K562 (cell line): ENCODE measurements around the gene ZNF618. TPM values are rescaled to one million over a fixed set of nuclear protein-coding genes. Genes with fewer than 3 reads are reported as not detected.

Experiments
- ATAC-seq: fragments of 200-7000 bp; cut with Tn5 transposase; 3 replicates; pipeline ENCODE4 v1.9.1; 2020; ENCODE audit warnings: moderate library complexity
- BruUV-seq: library from RNA; stranded (reverse); fragments of 400-500 nt; replicated peaks from 2 replicates; lab custom pipeline; 2021; lab: Mats Ljungman, UMichigan
- CTCF ChIA-PET: fragments of 300-600 bp; formaldehyde crosslinking; extraction: SDS; loops from one replicate; lab custom pipeline; 2021; ENCODE audit warnings: low intra/inter-chr PET ratio; lab: Yijun Ruan, JAX
- POLR2A ChIA-PET: fragments of 300-600, 350-650 bp; sonication (Branson Sonifier 250); formaldehyde crosslinking; extraction: SDS; loops from one replicate; lab custom pipeline; 2021; ENCODE audit warnings: antibody characterized with exemption, inconsistent platforms; lab: Yijun Ruan, JAX
- DNase-seq, 4 experiments: peaks; one replicate each; pipeline versions ENCODE4 v3.0.0 to v3.0.0-alpha.2; 2011 to 2018; ENCODE audit warnings: low spot score in 3 of 4, mixed read lengths in 3 of 4; ENCODE audit errors: extremely low read depth in 1 of 4
- FAIRE-seq: peaks from 2 replicates; lab custom pipeline; 2011; peaks lifted over from hg19 to GRCh38; lab: Jason Lieb, UNC
- H2AFZ ChIP-seq: 2 replicates; pipeline ENCODE4 v1.6.0; 2011; ENCODE audit warnings: low read depth, low read length, control low read depth, inconsistent platforms
- H3K27ac ChIP-seq: fragments of 200-600 bp; 3 replicates; pipeline ENCODE4 v1.8.0; 2011; ENCODE audit warnings: low read depth, mild to moderate bottlenecking, control low read depth, inconsistent platforms, low read length, moderate library complexity, mixed read lengths; ENCODE audit errors: extremely low read depth
- H3K27me3 ChIP-seq, 2 experiments: fragments of 300-600 bp in 1 of 2; 2 replicates in 1 of 2; 3 replicates in 1 of 2; pipeline versions ENCODE4 v1.6.0 to v1.8.0; 2011; ENCODE audit warnings: inconsistent platforms in 2 of 2, low read length in 2 of 2, mild to moderate bottlenecking in 1 of 2, mixed read lengths in 1 of 2, moderate library complexity in 1 of 2; ENCODE audit not compliant: control insufficient read depth in 2 of 2, insufficient read depth in 2 of 2
- H3K36me3 ChIP-seq: fragments of 300-600 bp; 3 replicates; pipeline ENCODE4 v1.8.0; 2011; ENCODE audit warnings: mild to moderate bottlenecking, low read length, inconsistent platforms; ENCODE audit not compliant: control insufficient read depth, insufficient read depth
- H3K4me1 ChIP-seq, 2 experiments: fragments of 200-600 bp in 1 of 2; replicated peaks in 1 of 2; 2 replicates in 1 of 2; 3 replicates in 1 of 2; pipeline versions ENCODE4 v1.5.1 to v1.8.0; 2011; ENCODE audit warnings: inconsistent platforms in 2 of 2, low read length in 2 of 2, mild to moderate bottlenecking in 1 of 2, mixed read lengths in 1 of 2, moderate library complexity in 1 of 2; ENCODE audit not compliant: control insufficient read depth in 2 of 2, insufficient read depth in 2 of 2
- H3K4me2 ChIP-seq: 2 replicates; pipeline ENCODE4 v1.6.1; 2011; ENCODE audit warnings: low read length, control low read depth, inconsistent platforms, mixed read lengths; ENCODE audit not compliant: insufficient read depth
- H3K4me3 ChIP-seq: fragments of 200-600 bp; sonication (generic), shearing (Covaris generic); 2 replicates; pipeline ENCODE4 v1.5.1; 2016; ENCODE audit warnings: control low read depth, inconsistent platforms
- H3K79me2 ChIP-seq: fragments of 200-600 bp; 3 replicates; pipeline ENCODE4 v1.8.0; 2011; ENCODE audit warnings: low read length, inconsistent platforms; ENCODE audit not compliant: control insufficient read depth, insufficient read depth
- H3K9ac ChIP-seq, 2 experiments: 2 replicates each; pipeline versions ENCODE4 v1.6.0 to v1.6.1; 2011; ENCODE audit warnings: low read depth in 2 of 2, low read length in 2 of 2, control low read depth in 1 of 2, inconsistent platforms in 1 of 2, mild to moderate bottlenecking in 1 of 2, mixed read lengths in 1 of 2; ENCODE audit not compliant: insufficient read depth in 1 of 2
- H3K9me1 ChIP-seq: one replicate; pipeline ENCODE4 v1.6.0; 2011; ENCODE audit warnings: inconsistent platforms, mild to moderate bottlenecking, low read length, moderate library complexity; ENCODE audit not compliant: control insufficient read depth, insufficient read depth
- H3K9me3 ChIP-seq: replicated peaks from 2 replicates; pipeline ENCODE4 v1.5.1; 2011; ENCODE audit warnings: low read depth, low read length, inconsistent platforms; ENCODE audit not compliant: control insufficient read depth, insufficient read depth
- H4K20me1 ChIP-seq: replicated peaks from 2 replicates; pipeline ENCODE4 v1.6.1; 2011; ENCODE audit warnings: low read length, inconsistent platforms, mixed read lengths; ENCODE audit not compliant: control insufficient read depth, insufficient read depth
- ARID2 ChIP-seq: fragments of 450-650 bp; IDR thresholded peaks from 2 replicates; pipeline ENCODE4 v1.6.1; 2017; ENCODE audit warnings: antibody characterized with exemption, mild to moderate bottlenecking
- HEY1 ChIP-seq: fragments of 250-450 bp; sonication (Bioruptor Pico); IDR thresholded peaks from 2 replicates; pipeline ENCODE4 v1.5.0; 2020; ENCODE audit warnings: mild to moderate bottlenecking, moderate library complexity, borderline replicate concordance
- KHSRP ChIP-seq: fragments of 450-650 bp; IDR thresholded peaks from 2 replicates; pipeline ENCODE4 v1.6.1; 2017
- MEF2A ChIP-seq: IDR thresholded peaks from 2 replicates; pipeline ENCODE4 v1.6.1; 2011; ENCODE audit warnings: low read depth, mild to moderate bottlenecking, low read length, moderate library complexity; ENCODE audit not compliant: control insufficient read depth
- NFE2 ChIP-seq: IDR thresholded peaks from 2 replicates; pipeline ENCODE4 v1.6.1; 2014; ENCODE audit warnings: antibody characterized with exemption, low read depth
- PYGO2 ChIP-seq: fragments of 450-650 bp; IDR thresholded peaks from 2 replicates; pipeline ENCODE4 v1.6.1; 2016; ENCODE audit warnings: mild to moderate bottlenecking, missing genetic modification characterization, moderate library complexity, missing compliant biosample characterization
- ZNF318 ChIP-seq, 2 experiments: fragments of 450-650 bp; IDR thresholded peaks; 2 replicates each; pipeline ENCODE4 v1.6.1; 2016; ENCODE audit warnings: mild to moderate bottlenecking in 2 of 2, borderline replicate concordance in 1 of 2, low read depth in 1 of 2, moderate library complexity in 1 of 2
- ZNF354B ChIP-seq: fragments of 250-450 bp; sonication (Bioruptor Pico); IDR thresholded peaks from 2 replicates; pipeline ENCODE4 v1.4.0; 2020
- ZNF518B ChIP-seq: fragments of 250-450 bp; sonication (Bioruptor Pico); IDR thresholded peaks from 2 replicates; pipeline ENCODE4 v1.5.0; 2021; ENCODE audit warnings: mild to moderate bottlenecking, moderate library complexity
- ZNF696 ChIP-seq: fragments of 250-450 bp; sonication (Bioruptor Pico); conservative IDR thresholded peaks from 2 replicates; pipeline ENCODE4 v1.4.0; 2020; ENCODE audit warnings: mild to moderate bottlenecking, moderate library complexity
- ZNF785 ChIP-seq: fragments of 250-450 bp; sonication (Bioruptor Pico); IDR thresholded peaks from 2 replicates; pipeline ENCODE4 v1.4.0; 2020; ENCODE audit warnings: mild to moderate bottlenecking
- WGBS: fragments of 100-300 bp; shearing (Covaris generic); methylation state at CpG from one replicate; pipeline ENCODE4 v1.1.6; 2016; ENCODE audit warnings: low coverage, mixed read lengths; ENCODE audit not compliant: insufficient coverage; ENCODE audit errors: missing lambda C conversion rate; 5-methylcytosine and 5-hydroxymethylcytosine counted together
- in situ Hi-C: fragments of 300-500 bp; cut with MboI; formaldehyde crosslinking; loops from 4 replicates; pipeline ENCODE4 v1.15.0; 2018; ENCODE audit warnings: inconsistent platforms, mixed read lengths
- intact Hi-C: fragments of 100-400 bp; cut with micrococcal nuclease; formaldehyde crosslinking; loops from 2 replicates; pipeline ENCODE4 v1.14.2; 2022
- polyA plus RNA-seq, 8 experiments: library from polyadenylated mRNA; depleted of rRNA in 4 of 8; stranded (reverse) in 5 of 8; unstranded in 3 of 8; fragments of >200 nt; fragmentation: Nextera tagmentation in 2 of 8; fragmentation: Illumina TruSeq in 1 of 8; extraction: Ambion mirVana in 2 of 8; extraction: Trizol in 1 of 8; gene quantifications; 2 replicates each; pipeline versions ENCODE4 v1.2.1 to v1.2.3, GENCODE V29; 2011 to 2014; ENCODE audit warnings: inconsistent platforms in 1 of 8, missing spikeins in 1 of 8
- total RNA-seq, 7 experiments: library from RNA; depleted of rRNA in 6 of 7; stranded (reverse); fragments of >200 nt in 6 of 7; fragmentation: Illumina TruSeq in 2 of 7; extraction: Trizol in 2 of 7; gene quantifications; 2 replicates each; pipeline versions ENCODE4 v1.2.1 to v1.2.3, GENCODE V29; 2011 to 2021; ENCODE audit warnings: low replicate concordance in 1 of 7

Gene ZNF618
- total and polyA plus RNA-seq, 9 of the 15 experiments (the other 6 are each of a cell fraction or from before 2014, with no cell fraction given): 0.08 to 13.7 (median 3.4) TPM

GRCh38 chr9:114092336-114092735, 216.2 kb downstream of the ZNF618 start (continued):
- no peak for TF ChIP-seq ZNF518B (CRISPR knock-in tag)
- TF ChIP-seq MEF2A: no peak
- no peak for TF ChIP-seq KHSRP
- no peak for TF ChIP-seq ZNF354B
- TF ChIP-seq NFE2: no peak
- TF ChIP-seq PYGO2: no peak
- TF ChIP-seq ZNF785 (CRISPR knock-in tag): no peak

- no peak overlapping the region for H3K9ac ChIP-seq
- H3K4me2 ChIP-seq: no peak overlapping the region
- no peak overlapping the region for H3K4me3 ChIP-seq
- no peak for DNase-seq
- BruUV-seq: no TSS peak
- 3% methylated on average over 4 of the region's 4 CpGs for WGBS
- FAIRE-seq: no peak
- peaks cover 0 to 27% of the 10 kb centered on the region in 2 experiments; a peak in 2 of 5 replicates for H3K27me3 ChIP-seq
- H2AFZ ChIP-seq: no peak overlapping the region
- H3K27ac ChIP-seq: no peak overlapping the region
- H3K9me1 ChIP-seq: no peaks in the 10 kb centered on the region
- intact Hi-C loops (no loop called here), in situ Hi-C loops (no loop called here)
- no peaks in the 10 kb centered on the region for H3K36me3 ChIP-seq
- CTCF ChIA-PET: no interaction called here
- no peaks in the 10 kb centered on the region for H3K79me2 ChIP-seq
- H4K20me1 ChIP-seq: no peaks in the 10 kb centered on the region; the same call in 1 of the 2 replicates
- H3K9me3 ChIP-seq: no peaks in the 10 kb centered on the region
- H3K4me1 ChIP-seq: peaks cover 0 to 4% of the 10 kb centered on the region in 2 experiments; a peak in 2 of 5 replicates
- no peak for ATAC-seq
- POLR2A ChIA-PET: no interaction called here
- TF ChIP-seq ZNF318 (IDR thresholded peaks at IDR 0.05; ENCODE audit: borderline replicate concordance in 1 of 2, low read depth in 1 of 2): no peak
- no peak for TF ChIP-seq ARID2
- TF ChIP-seq HEY1: no peak
- no peak for TF ChIP-seq ZNF696
Measured at GRCh38 chr9:114093031-114093471, 216.9 kb downstream of the ZNF618 start.
